GM12874 (cell line): ENCODE measurements around the gene SLC6A9.

Experiments
- TF ChIP-seq, protein P1 (sequence below): IDR thresholded peaks from 2 replicates; pipeline ENCODE4 v1.5.1; 2011; ENCODE audit warnings: low read depth, mild to moderate bottlenecking, control low read depth, low read length, moderate library complexity; ENCODE audit not compliant: insufficient read depth

Gene SLC6A9

DNA sequence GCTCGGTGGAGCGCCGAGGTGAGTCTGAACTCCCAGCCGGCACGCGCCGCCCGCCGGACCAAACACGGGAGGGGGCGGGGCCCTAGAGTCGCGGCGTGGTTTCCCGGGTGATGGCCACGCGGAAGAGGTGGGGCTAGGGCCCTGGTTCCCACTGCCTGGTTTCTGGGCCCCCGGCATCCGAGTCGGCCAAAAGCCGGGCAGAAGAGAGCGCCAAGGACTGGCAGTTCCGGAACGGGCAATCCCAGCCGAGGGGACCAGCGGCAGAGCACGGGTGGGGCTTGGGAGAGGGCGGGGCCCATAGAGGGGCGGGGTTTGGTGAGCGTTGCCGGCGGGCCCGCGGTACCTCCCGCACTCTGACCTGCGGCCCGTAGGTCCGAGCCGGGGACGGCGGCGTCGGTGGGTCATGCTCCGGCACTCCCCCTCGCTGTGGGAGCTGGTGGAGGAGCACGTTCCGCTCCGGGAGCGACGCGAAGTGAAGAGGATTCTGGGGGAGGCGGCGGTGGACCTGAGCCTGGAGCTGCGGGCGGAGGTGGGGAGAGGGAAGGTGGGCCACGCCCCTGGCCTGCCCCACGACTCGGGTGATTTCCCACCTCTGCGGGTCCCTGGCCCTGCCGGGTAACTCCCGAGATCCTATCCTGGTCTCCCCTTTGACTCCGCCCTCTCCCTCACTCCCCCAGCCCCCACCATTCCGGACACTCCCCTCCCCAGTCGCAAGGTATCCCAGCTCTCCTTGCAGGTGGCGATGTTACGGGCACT, 39.6 kb downstream of the SLC6A9 start, which contains the start of gene CCDC24:
TSS of gene CCDC24 (plus strand) at position 124 of the 756 bp plus-strand sequence. CDS start at position 404, 280 bp downstream.
- TF ChIP-seq, protein P1, sequence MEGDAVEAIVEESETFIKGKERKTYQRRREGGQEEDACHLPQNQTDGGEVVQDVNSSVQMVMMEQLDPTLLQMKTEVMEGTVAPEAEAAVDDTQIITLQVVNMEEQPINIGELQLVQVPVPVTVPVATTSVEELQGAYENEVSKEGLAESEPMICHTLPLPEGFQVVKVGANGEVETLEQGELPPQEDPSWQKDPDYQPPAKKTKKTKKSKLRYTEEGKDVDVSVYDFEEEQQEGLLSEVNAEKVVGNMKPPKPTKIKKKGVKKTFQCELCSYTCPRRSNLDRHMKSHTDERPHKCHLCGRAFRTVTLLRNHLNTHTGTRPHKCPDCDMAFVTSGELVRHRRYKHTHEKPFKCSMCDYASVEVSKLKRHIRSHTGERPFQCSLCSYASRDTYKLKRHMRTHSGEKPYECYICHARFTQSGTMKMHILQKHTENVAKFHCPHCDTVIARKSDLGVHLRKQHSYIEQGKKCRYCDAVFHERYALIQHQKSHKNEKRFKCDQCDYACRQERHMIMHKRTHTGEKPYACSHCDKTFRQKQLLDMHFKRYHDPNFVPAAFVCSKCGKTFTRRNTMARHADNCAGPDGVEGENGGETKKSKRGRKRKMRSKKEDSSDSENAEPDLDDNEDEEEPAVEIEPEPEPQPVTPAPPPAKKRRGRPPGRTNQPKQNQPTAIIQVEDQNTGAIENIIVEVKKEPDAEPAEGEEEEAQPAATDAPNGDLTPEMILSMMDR, result no peak

DNA sequence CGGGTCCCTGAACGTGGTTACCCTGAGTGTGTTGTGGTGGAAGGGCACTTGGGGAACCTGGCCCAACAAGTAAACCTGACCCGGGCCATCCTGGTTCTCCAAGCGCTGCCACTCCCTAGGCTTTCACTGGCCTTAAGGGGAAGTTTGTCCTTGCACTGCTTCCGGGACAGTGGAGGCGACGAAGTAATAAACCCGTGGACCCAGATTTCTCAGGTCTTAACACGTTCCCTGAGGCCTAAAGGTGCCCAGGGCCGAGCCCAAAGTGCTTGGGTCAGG, 40.1 kb downstream of the SLC6A9 start:
- TF ChIP-seq, protein P1, result no peak

DNA sequence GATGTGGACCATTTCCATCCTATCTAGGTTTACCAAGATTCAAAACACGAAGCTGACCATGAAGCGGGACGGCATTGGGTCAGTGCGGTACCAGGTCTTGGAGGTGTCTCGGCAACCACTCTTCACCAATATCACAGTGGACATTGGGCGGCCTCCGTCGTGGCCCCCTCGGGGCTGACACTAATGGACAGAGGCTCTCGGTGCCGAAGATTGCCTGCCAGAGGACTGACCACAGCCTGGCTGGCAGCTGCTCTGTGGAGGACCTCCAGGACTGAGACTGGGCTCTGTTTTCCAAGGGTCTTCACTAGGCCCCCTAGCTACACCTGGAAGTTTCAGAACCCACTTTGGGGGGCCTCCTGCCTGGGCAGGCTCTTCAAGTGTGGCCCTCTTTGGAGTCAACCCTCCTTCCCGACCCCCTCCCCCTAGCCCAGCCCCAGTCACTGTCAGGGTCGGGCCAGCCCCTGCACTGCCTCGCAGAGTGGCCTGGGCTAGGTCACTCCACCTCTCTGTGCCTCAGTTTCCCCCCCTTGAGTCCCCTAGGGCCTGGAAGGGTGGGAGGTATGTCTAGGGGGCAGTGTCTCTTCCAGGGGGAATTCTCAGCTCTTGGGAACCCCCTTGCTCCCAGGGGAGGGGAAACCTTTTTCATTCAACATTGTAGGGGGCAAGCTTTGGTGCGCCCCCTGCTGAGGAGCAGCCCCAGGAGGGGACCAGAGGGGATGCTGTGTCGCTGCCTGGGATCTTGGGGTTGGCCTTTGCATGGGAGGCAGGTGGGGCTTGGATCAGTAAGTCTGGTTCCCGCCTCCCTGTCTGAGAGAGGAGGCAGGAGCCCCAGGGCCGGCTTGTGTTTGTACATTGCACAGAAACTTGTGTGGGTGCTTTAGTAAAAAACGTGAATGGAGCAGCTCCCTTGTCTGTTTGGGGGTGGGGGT, 40.7 kb downstream of the SLC6A9 start:
- TF ChIP-seq, protein P1, result 0 out of 2 replicates have a peak, but pooled peaks have one; percentile 16

DNA sequence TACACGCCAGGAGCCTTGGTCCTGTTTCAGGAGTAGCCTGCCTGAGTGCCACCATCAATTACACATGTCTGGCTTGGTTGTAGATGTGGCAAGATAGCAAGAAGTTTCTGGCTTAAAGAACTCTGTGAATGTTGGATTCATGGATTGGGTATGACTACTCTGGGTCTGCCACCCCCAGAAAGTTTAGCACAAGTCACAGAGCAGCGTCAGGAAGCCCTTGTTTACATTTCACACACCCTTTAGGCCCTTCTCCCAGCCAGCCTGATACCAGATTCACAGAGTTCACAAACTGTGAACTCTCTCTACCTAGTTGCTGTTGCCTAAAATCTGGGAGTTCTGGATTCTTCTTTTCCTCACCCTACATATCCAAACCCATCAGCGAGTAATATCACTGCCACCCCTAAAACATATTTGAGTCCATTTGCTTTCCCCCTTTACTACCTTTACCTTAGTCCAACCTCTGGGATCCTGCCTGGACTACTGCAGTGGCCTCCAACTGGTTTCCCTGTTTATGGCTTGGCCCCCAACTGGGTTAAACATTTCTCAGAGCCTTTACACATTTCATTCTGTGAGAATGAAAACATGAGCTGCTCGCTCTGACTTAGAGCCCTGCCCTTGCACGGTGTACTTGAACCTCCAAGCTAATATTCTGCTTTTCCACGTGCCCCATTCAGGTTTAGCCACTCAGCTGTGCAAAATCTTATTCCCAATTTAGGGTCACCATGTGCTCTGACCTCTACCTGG, 43.9 kb downstream of the SLC6A9 start:
- TF ChIP-seq, protein P1, result no peak

DNA sequence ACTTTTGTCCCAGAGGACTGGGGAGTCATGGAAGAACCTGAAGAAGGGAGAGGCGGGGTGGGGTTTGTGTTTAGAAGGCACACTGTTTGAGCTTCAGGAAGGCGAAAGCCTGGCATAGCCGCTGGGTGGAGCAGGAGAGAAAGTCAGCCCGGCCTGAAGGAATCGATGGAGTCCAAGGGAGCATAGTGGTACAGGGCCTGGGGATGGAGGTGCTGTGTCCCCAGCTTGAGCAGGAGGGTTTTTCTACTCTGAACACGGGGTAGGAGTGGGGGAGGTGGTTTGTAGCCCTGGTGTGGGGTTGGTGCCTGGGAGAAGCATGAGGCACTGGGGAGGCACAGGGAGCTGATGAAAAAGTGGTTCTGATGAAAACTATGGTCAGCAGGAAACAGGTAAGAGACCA, 44.5 kb downstream of the SLC6A9 start:
- TF ChIP-seq, protein P1, result no peak

DNA sequence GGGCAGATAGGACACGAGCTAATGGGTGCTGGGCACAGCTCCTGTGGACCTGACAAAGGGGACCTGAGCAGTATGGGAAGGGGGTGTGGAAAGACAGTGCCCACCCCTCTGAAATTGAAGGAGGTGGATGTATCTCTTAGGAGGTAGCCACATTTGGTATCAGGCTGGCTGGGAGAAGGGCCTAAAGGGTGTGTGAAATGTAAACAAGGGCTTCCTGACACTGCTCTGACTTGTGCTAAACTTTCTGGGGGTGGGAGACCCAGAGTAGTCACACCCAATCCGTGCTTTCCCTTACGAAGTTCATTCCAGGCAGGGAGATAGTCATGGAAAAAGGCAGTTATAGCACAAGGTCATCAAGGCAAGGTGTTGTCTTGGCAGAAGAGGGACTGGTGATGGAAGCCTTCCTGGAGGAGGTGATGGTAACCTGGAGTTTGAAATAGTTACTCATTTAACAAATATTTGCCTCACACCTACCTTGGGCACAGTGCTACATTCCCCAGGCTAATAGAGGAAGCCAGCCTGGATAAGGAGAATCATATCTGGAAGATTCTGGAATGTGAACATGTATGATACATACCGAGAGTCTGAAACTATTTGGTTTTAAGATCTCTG, 45.2 kb downstream of the SLC6A9 start:
- TF ChIP-seq, protein P1, result no peak
